Measurements from ENCODE around the gene CLEC20A.

GRCh38 chr1:178541829-178542553 lies 45.2 kb upstream of the CLEC20A start:
- TF ChIP-seq CTCF (IDR thresholded peaks at IDR 0.05) = no peak
- no peak for TF ChIP-seq EZH2 (IDR thresholded peaks at IDR 0.05; ENCODE audit: borderline replicate concordance, insufficient read depth, low read depth, low read length, poor library complexity, severe bottlenecking)
